WERI-Rb-1 (cell line): ENCODE measurements around the gene EPHX1.
A peak's percentile ranks its signal among the peaks of the same experiment; 100 is the strongest.
"Not testable (repeated sequence)": the region's sequence is repeated elsewhere in the genome, so short reads cannot be mapped to it uniquely, and the experiment has no call there.

Experiments used
- DNase-seq: peaks from one replicate; pipeline ENCODE4 v3.0.0-alpha.2; 2020
- H3K27ac ChIP-seq: fragments of 250-450 bp; sonication (Bioruptor Pico); 2 replicates; pipeline ENCODE4 v1.5.1; 2020; ENCODE audit warnings: mild to moderate bottlenecking, moderate library complexity
- H3K27me3 ChIP-seq: fragments of 250-450 bp; sonication (Bioruptor Pico); 2 replicates; pipeline ENCODE4 v1.5.1; 2021; ENCODE audit warnings: mild to moderate bottlenecking, low read depth, moderate library complexity; ENCODE audit not compliant: insufficient read depth, severe bottlenecking
- H3K36me3 ChIP-seq: fragments of 250-450 bp; sonication (Bioruptor Pico); 2 replicates; pipeline ENCODE4 v1.5.1; 2020; ENCODE audit warnings: mild to moderate bottlenecking, moderate library complexity
- H3K4me3 ChIP-seq: 2 replicates; pipeline ENCODE4 v1.5.1; 2011; ENCODE audit warnings: low read depth, mild to moderate bottlenecking, control low read depth, low read length
- H3K9me3 ChIP-seq: fragments of 250-450 bp; sonication (Bioruptor Pico); 2 replicates; pipeline ENCODE4 v1.5.1; 2021; ENCODE audit warnings: mild to moderate bottlenecking, moderate library complexity; ENCODE audit not compliant: severe bottlenecking
- TF ChIP-seq, protein P1 (sequence below): IDR thresholded peaks from 2 replicates; pipeline ENCODE4 v1.5.1; 2011; ENCODE audit warnings: low read depth, mild to moderate bottlenecking, control low read depth, inconsistent platforms, low read length

The EPHX1 gene

DNA sequence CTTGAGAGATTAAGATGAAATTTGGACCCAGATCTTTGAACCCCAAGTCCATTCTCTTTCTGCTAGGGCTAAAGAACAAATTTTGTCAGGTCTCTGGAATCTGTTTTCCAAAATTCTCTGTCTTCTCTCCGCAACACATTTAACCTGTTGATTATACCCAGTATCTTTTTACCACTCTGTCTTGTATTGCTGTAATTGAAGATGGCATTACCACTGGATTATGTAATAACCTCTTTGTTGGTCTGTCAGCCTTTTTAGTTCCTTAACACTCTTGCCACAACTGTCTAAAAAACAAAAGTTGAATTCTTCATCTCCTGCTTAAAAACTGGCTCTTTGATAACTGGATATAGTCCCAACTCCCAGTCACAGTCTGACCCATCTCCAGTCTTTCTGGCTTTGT is 29.3 kb upstream of the EPHX1 start:
- H3K27ac ChIP-seq: no peak overlapping the region
- TF ChIP-seq, protein P1, sequence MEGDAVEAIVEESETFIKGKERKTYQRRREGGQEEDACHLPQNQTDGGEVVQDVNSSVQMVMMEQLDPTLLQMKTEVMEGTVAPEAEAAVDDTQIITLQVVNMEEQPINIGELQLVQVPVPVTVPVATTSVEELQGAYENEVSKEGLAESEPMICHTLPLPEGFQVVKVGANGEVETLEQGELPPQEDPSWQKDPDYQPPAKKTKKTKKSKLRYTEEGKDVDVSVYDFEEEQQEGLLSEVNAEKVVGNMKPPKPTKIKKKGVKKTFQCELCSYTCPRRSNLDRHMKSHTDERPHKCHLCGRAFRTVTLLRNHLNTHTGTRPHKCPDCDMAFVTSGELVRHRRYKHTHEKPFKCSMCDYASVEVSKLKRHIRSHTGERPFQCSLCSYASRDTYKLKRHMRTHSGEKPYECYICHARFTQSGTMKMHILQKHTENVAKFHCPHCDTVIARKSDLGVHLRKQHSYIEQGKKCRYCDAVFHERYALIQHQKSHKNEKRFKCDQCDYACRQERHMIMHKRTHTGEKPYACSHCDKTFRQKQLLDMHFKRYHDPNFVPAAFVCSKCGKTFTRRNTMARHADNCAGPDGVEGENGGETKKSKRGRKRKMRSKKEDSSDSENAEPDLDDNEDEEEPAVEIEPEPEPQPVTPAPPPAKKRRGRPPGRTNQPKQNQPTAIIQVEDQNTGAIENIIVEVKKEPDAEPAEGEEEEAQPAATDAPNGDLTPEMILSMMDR: no peak
- peaks cover 25% of the 10 kb centered on the region for H3K36me3 ChIP-seq
- no peaks in the 10 kb centered on the region for H3K9me3 ChIP-seq
- DNase-seq: no peak
- H3K4me3 ChIP-seq: no peak overlapping the region
- no peaks in the 10 kb centered on the region for H3K27me3 ChIP-seq

DNA sequence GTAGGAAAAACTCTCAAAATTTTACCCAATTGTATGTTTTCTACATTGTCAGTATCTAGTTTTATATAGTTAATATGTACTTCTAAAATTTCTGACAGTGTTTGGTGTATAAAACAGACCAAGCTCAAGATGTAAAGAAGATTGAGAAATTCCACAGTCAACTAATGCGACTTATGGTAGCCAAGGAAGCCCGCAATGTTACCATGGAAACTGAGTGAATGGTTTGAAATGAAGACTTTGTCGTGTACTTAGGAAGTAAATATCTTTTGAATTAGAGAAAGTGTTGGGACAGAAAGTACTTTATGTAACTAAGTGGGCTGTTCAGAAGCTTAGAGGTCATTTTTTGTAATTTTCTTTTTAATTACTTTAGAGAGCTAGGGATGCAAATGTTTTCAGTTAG is 20.8 kb upstream of the EPHX1 start:
- H3K27ac ChIP-seq, H3K27me3 ChIP-seq, DNase-seq, H3K9me3 ChIP-seq, H3K4me3 ChIP-seq: not testable (repeated sequence)
- peaks cover 33% of the 10 kb centered on the region for H3K36me3 ChIP-seq

DNA sequence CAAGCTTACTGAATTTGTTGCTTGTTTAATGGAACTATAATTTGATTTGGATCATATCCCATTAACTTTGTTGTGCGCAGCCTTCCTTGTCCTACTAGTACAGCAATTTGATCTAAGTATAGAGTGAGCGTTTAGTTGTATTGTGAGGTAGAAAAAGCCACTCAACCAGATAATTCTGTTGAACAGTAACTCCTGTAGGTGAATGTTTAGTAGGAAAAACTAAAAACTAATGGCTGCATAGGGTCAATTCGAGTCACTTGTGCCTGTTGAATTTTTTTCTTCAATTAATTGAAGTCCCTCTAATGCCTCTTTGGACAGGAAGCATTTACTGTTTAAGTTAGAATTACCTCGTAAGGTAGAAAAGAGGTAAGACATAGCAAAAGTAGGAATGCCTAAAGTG is 15.0 kb upstream of the EPHX1 start:
- TF ChIP-seq, protein P1: no peak
- no peak for DNase-seq

DNA sequence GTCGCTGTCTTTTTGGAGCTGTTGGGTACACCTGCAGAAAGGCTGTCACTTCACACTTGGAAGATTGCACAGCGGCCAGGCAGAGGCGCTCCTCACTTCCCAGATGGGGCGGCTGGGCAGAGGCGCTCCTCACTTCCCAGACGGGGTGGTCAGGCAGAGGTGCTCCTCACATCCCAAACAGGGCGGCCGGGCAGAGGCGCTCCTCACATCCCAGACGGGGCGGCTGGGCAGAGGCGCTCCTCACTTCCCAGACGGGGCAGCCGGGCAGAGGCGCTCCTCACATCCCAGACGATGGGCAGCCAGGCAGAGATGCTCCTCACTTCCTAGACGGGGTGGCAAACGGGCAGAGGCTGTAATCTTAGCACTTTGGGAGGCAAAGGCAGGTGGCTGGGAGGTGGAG is 13.8 kb upstream of the EPHX1 start:
- not testable (repeated sequence) for H3K36me3 ChIP-seq, H3K27ac ChIP-seq, DNase-seq, H3K9me3 ChIP-seq, H3K4me3 ChIP-seq, H3K27me3 ChIP-seq

More for the DNA sequence above, 15.0 kb upstream of the EPHX1 start:
- H3K4me3 ChIP-seq: no peak overlapping the region
- peaks cover 5% of the 10 kb centered on the region for H3K36me3 ChIP-seq
- H3K27me3 ChIP-seq: no peaks in the 10 kb centered on the region
- H3K9me3 ChIP-seq: no peaks in the 10 kb centered on the region
- H3K27ac ChIP-seq: no peak overlapping the region

DNA sequence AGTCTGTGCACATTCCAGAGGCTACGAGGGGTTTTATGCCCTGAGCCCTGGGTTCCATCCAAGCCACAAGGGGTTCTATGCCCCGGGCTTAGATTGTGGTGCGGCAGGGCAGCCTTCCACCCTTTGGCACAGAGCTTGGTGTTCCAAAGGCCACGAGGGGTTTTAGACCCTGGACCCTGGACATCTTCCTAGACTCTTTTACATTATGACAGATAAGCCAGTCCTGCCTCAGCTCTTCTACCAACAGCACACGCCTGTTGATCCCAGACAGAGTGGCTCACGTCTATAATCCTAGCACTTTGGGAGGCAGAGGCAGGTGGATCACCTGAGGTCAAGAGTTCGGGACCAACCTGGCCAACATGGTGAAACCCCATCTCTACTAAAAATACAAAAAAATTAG is 8.8 kb upstream of the EPHX1 start:
- not testable (repeated sequence) for H3K27me3 ChIP-seq, H3K4me3 ChIP-seq, H3K9me3 ChIP-seq, H3K27ac ChIP-seq, DNase-seq, H3K36me3 ChIP-seq

DNA sequence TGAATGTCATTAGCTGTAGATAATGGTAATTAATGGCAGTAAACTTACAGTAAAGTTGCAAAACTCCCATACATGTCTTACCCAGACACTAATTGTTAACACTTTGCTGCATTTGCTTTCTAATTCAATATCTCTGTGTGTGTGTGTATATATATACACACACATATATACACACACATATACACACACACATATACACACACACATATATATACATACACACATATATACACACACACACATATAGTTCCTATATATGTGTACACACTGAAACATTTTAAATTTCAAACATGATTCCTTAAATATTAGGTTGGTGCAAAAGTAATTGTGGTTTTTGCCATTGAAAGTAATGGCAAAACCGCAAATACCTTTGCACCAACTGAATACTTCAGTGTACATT is 3.7 kb upstream of the EPHX1 start:
- no peaks in the 10 kb centered on the region for H3K27me3 ChIP-seq
- TF ChIP-seq, protein P1: no peak
- H3K4me3 ChIP-seq: no peak overlapping the region
- DNase-seq: no peak
- H3K27ac ChIP-seq: no peak overlapping the region
- no peaks in the 10 kb centered on the region for H3K36me3 ChIP-seq
- H3K9me3 ChIP-seq: no peaks in the 10 kb centered on the region

DNA sequence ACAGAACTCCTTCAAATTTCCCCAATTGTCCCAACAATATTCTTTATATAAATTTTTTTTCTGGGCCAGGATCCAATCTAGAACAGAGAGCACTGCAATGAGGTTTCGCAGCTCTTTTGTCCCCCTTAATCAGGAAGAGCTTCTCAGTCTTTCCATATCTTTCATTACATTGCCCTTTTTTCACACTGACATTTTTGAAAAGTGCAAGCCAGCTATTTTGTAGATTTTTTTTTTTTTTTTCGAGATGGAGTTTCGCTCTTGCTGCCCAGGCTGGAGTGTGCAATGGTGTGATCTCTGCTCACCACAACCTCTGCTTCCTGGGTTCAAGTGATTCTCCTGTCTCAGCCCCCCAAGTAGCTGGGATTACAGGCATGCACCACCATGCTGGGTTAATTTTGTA is 3.2 kb upstream of the EPHX1 start:
- not testable (repeated sequence) for H3K27me3 ChIP-seq, H3K4me3 ChIP-seq, DNase-seq, H3K9me3 ChIP-seq, H3K27ac ChIP-seq, H3K36me3 ChIP-seq

DNA sequence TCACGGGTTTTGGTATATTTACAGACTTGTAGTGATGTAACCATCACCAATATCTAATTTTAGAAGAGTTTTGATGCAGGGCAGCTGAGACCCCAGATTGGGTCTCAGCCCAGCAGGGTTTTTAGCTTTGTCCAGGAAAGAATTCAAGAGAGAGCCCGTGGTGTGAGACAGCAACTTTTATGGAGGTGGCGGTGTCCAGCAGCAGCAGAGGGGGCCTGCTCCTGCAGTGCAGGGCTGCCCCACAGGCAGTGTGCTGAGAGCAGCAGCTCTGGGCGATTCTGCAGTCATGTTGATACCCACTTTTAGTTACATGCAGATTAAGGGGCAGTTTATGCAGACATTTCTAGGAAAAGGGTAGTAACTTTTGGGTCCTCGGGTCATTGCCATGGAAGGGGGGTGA is 1.8 kb upstream of the EPHX1 start:
- H3K9me3 ChIP-seq: no peaks in the 10 kb centered on the region
- no peaks in the 10 kb centered on the region for H3K36me3 ChIP-seq
- TF ChIP-seq, protein P1: no peak
- no peak for DNase-seq
- H3K4me3 ChIP-seq: no peak overlapping the region
- H3K27ac ChIP-seq: no peak overlapping the region
- H3K27me3 ChIP-seq: no peaks in the 10 kb centered on the region

DNA sequence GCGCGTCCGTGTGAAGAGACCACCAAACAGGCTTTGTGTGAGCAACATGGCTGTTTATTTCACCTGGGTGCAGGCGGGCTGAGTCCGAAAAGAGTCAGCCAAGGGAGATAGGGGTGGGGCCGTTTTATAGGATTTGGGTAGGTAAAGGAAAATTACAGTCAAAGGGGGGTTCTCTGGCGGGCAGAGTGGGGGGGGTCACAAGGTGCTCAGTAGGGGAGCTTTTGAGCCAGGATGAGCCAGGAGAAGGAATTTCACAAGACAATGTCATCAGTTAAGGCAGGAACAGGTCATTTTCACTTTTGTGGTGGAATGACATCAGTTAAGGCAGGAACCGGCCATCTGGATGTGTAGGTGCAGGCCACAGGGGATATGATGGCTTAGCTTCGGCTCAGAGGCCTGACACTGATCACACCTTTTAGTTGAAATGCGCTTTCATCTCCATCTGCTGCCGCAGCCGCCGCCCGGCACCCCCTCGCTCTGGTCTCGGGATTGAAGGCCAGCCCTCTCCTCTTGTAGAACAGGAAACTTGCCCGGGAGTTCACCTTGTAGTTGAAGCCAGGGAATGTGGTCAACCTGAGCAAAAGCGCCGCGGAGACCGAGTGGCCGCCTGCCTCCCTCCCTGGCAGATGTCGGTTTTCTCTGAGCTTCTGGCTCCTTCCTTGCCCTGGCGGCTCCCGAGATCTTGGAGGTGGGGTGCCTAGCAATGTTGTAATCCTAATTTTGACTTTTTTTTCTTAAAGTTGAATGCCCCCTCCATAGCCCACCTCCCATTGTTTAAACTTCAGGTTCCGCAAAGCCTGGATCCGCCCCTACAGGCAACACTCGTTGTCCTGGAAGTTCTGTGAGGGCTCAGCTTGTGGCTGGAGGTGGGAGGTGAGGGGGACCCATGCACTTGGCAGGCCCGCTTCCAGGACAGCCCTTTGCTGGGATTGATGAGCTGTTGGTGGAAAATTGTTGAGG is 935 bp downstream of the EPHX1 start:
- not testable (repeated sequence) for H3K27me3 ChIP-seq, H3K27ac ChIP-seq, H3K36me3 ChIP-seq, H3K9me3 ChIP-seq
- DNase-seq: peak; percentile 83
- peak overlapping the region; percentile 42 for H3K4me3 ChIP-seq
